K562 (cell line): ENCODE data around the gene ASGR1. TPM values are rescaled to one million over a fixed set of nuclear protein-coding genes. Genes with fewer than 3 reads are reported as not detected.

Source experiments
- ARID2 ChIP-seq: fragments of 450-650 bp; IDR thresholded peaks from 2 replicates; pipeline ENCODE4 v1.6.1; 2017; ENCODE audit warnings: antibody characterized with exemption, mild to moderate bottlenecking
- CTBP1 ChIP-seq: fragments of 450-650 bp; IDR thresholded peaks from 2 replicates; pipeline ENCODE4 v1.6.1; 2016; ENCODE audit warnings: borderline replicate concordance
- ELF1 ChIP-seq: fragments of 200-800 bp; sonication (Bioruptor generic); IDR thresholded peaks from 2 replicates; pipeline ENCODE4 v1.6.1; 2016; ENCODE audit warnings: missing genetic modification characterization, missing compliant biosample characterization
- ETV5 ChIP-seq: sonication (generic); formaldehyde crosslinking; IDR thresholded peaks from 2 replicates; pipeline ENCODE4 v1.4.0; 2020; ENCODE audit warnings: low read depth, mild to moderate bottlenecking, missing genetic modification reagents
- FOXJ2 ChIP-seq: fragments of 200-800 bp; sonication (Bioruptor generic); IDR thresholded peaks from 2 replicates; pipeline ENCODE4 v1.6.1; 2016; ENCODE audit warnings: missing genetic modification characterization, missing compliant biosample characterization
- GTF2F1 ChIP-seq: IDR thresholded peaks from 2 replicates; pipeline ENCODE4 v1.6.1; 2011; ENCODE audit warnings: low read depth, low read length, improper control_type of control experiment
- ILF3 ChIP-seq: fragments of 450-650 bp; IDR thresholded peaks from 2 replicates; pipeline ENCODE4 v1.6.1; 2018; ENCODE audit warnings: antibody characterized with exemption, mild to moderate bottlenecking, moderate library complexity, borderline replicate concordance
- KLF10 ChIP-seq: fragments of 250-450 bp; sonication (Bioruptor Pico); IDR thresholded peaks from 2 replicates; pipeline ENCODE4 v1.6.1; 2021; ENCODE audit warnings: matching md5 sums
- MIER1 ChIP-seq: fragments of 450-650 bp; IDR thresholded peaks from 2 replicates; pipeline ENCODE4 v1.6.1; 2016; ENCODE audit warnings: antibody characterized with exemption, mild to moderate bottlenecking, low read depth
- NFIC ChIP-seq: fragments of 450-650 bp; IDR thresholded peaks from 2 replicates; pipeline ENCODE4 v1.6.1; 2017; ENCODE audit warnings: mild to moderate bottlenecking, inconsistent platforms
- POLR2AphosphoS2 ChIP-seq: IDR thresholded peaks from 2 replicates; pipeline ENCODE4 v1.6.1; 2012; ENCODE audit warnings: low read length, improper control_type of control experiment
- POLR3A ChIP-seq: IDR thresholded peaks from 2 replicates; pipeline ENCODE4 v1.6.1; 2011; ENCODE audit warnings: borderline replicate concordance, mild to moderate bottlenecking, moderate library complexity; ENCODE audit not compliant: insufficient read length, insufficient read depth; ENCODE audit errors: extremely low read depth
- RAD21 ChIP-seq, 2 experiments: fragments of 250-450 bp in 1 of 2; fragments of 450-650 bp in 1 of 2; sonication (Bioruptor Pico) in 1 of 2; formaldehyde crosslinking in 1 of 2; IDR thresholded peaks in 1 of 2; conservative IDR thresholded peaks in 1 of 2; 2 replicates each; pipeline versions ENCODE4 v1.4.0 to v1.8.0; 2020 to 2022; ENCODE audit warnings: mild to moderate bottlenecking in 2 of 2, moderate library complexity in 1 of 2
- RNF2 ChIP-seq: sonication (generic); IDR thresholded peaks from 2 replicates; pipeline ENCODE4 v1.6.1; 2016
- SP1 ChIP-seq: sonication (generic); formaldehyde crosslinking; IDR thresholded peaks from 2 replicates; pipeline ENCODE4 v1.8.1; 2022; ENCODE audit warnings: mild to moderate bottlenecking, missing genetic modification reagents
- SPI1 ChIP-seq: IDR thresholded peaks from 2 replicates; pipeline ENCODE4 v1.6.1; 2011; ENCODE audit warnings: low read depth, low read length, control low read depth, borderline replicate concordance
- TAF7 ChIP-seq: fragments of 450-650 bp; IDR thresholded peaks from 2 replicates; pipeline ENCODE4 v1.6.1; 2016; ENCODE audit warnings: missing genetic modification characterization, missing compliant biosample characterization
- YY1 ChIP-seq, 3 experiments: IDR thresholded peaks; 2 replicates each; pipeline ENCODE4 v1.6.1; 2011; ENCODE audit warnings: low read length in 2 of 3, mild to moderate bottlenecking in 2 of 3, moderate library complexity in 2 of 3, borderline replicate concordance in 1 of 3, control low read depth in 1 of 3, low read depth in 1 of 3; ENCODE audit not compliant: insufficient read depth in 3 of 3, insufficient replicate concordance in 2 of 3, control insufficient read depth in 1 of 3, insufficient read length in 1 of 3; ENCODE audit errors: extremely low read depth in 1 of 3
- ZBTB7A ChIP-seq: IDR thresholded peaks from 2 replicates; pipeline ENCODE4 v1.6.1; 2011; ENCODE audit warnings: low read depth, mild to moderate bottlenecking, low read length, moderate library complexity, borderline replicate concordance; ENCODE audit not compliant: control insufficient read depth
- ZNF140 ChIP-seq: fragments of 250-450 bp; sonication (Bioruptor Pico); IDR thresholded peaks from 2 replicates; pipeline ENCODE4 v1.8.0; 2021; ENCODE audit warnings: moderate library complexity, mild to moderate bottlenecking, inconsistent platforms
- ZNF23 ChIP-seq: fragments of 250-450 bp; sonication (Bioruptor Pico); IDR thresholded peaks from 2 replicates; pipeline ENCODE4 v1.4.0; 2020; ENCODE audit warnings: mild to moderate bottlenecking
- ZNF24 ChIP-seq: fragments of 450-650 bp; IDR thresholded peaks from 2 replicates; pipeline ENCODE4 v1.6.1; 2016
- ZNF436 ChIP-seq: fragments of 250-450, 450-650 bp; sonication (Bioruptor Pico); formaldehyde crosslinking; IDR thresholded peaks from 2 replicates; pipeline ENCODE4 v1.7.0; 2020; ENCODE audit warnings: mild to moderate bottlenecking
- ZNF696 ChIP-seq: fragments of 250-450 bp; sonication (Bioruptor Pico); conservative IDR thresholded peaks from 2 replicates; pipeline ENCODE4 v1.4.0; 2020; ENCODE audit warnings: mild to moderate bottlenecking, moderate library complexity
- polyA plus RNA-seq, 8 experiments: library from polyadenylated mRNA; depleted of rRNA in 4 of 8; stranded (reverse) in 5 of 8; unstranded in 3 of 8; fragments of >200 nt; fragmentation: Nextera tagmentation in 2 of 8; fragmentation: Illumina TruSeq in 1 of 8; extraction: Ambion mirVana in 2 of 8; extraction: Trizol in 1 of 8; gene quantifications; 2 replicates each; pipeline versions ENCODE4 v1.2.1 to v1.2.3, GENCODE V29; 2011 to 2014; ENCODE audit warnings: inconsistent platforms in 1 of 8, missing spikeins in 1 of 8
- total RNA-seq, 7 experiments: library from RNA; depleted of rRNA in 6 of 7; stranded (reverse); fragments of >200 nt in 6 of 7; fragmentation: Illumina TruSeq in 2 of 7; extraction: Trizol in 2 of 7; gene quantifications; 2 replicates each; pipeline versions ENCODE4 v1.2.1 to v1.2.3, GENCODE V29; 2011 to 2021; ENCODE audit warnings: low replicate concordance in 1 of 7
- TF ChIP-seq, protein P1 (sequence below): fragments of 250-450 bp; sonication (Bioruptor Pico); IDR thresholded peaks from 2 replicates; pipeline ENCODE4 v1.8.0; 2021; ENCODE audit warnings: moderate library complexity, mild to moderate bottlenecking, inconsistent platforms
- TF ChIP-seq, protein P2 (sequence below): sonication (generic); formaldehyde crosslinking; IDR thresholded peaks from 2 replicates; pipeline ENCODE4 v1.8.1; 2022; ENCODE audit warnings: missing genetic modification reagents
- TF ChIP-seq, protein P3 (sequence below): fragments of 250-450 bp; sonication (Bioruptor Pico); IDR thresholded peaks from 2 replicates; pipeline ENCODE4 v1.8.0; 2021; ENCODE audit warnings: borderline replicate concordance, mild to moderate bottlenecking, moderate library complexity; ENCODE audit not compliant: poor library complexity, severe bottlenecking

The ASGR1 gene
- total and polyA plus RNA-seq, 9 of the 15 experiments (the other 6 are each of a cell fraction or from before 2014, with no cell fraction given) = 0.11 to 1.0 (median 0.64) TPM; not detected in 2

DNA sequence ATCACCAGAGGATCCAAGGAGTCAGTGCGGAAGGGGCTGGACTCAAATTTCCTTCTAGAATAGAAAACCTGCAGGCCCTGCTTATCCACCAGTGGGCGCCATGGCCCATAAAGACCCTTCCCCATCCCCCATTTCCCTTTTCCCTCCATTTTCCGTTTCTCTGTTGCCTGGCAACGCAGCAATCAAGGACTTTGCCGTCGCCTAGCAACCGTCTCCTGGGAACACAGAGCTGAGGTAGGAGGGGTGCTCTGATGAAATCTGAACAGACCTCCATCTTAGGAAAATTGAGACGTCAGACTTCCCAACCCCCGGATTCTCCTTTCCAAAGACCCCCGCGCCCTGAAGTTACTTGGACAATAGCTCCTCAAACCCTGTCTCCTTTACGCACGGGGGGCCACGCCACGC is 34.7 kb upstream of the ASGR1 start (continued):
- TF ChIP-seq SPI1 (peak; percentile 41; the same call in 1 of the 2 replicates), ARID2 (no peak), NFIC (no peak), YY1 (IDR thresholded peaks at IDR 0.05; ENCODE audit: borderline replicate concordance in 1 of 3, control insufficient read depth in 1 of 3, extremely low read depth in 1 of 3, insufficient read depth in 3 of 3, insufficient read length in 1 of 3, insufficient replicate concordance in 2 of 3, low read depth in 1 of 3, low read length in 2 of 3) (peak in 2 of 3 experiments; percentile 26 to 39), TAF7 (tag) (no peak), SP1 (CRISPR knock-in tag) (no peak), KLF10 (CRISPR knock-in tag) (no peak), ELF1 (tag) (0 out of 2 replicates have a peak, but pooled peaks have one; percentile 19), CTBP1 (0 out of 2 replicates have a peak, but pooled peaks have one; percentile 10), RAD21 (CRISPR knock-in tag; conservative IDR thresholded peaks at IDR 0.05 in 1 of 2, IDR thresholded peaks at IDR 0.05 in 1 of 2) (peak in 1 of 2 experiments; percentile 29; a peak in 1 of 4 replicates), POLR3A (no peak), ZNF436 (CRISPR knock-in tag) (no peak), FOXJ2 (0 out of 2 replicates have a peak, but pooled peaks have one; percentile 55), ZNF140 (CRISPR knock-in tag) (no peak), ILF3 (no peak), ETV5 (peak; percentile 47; the same call in 1 of the 2 replicates), ZBTB7A (peak; percentile 85), GTF2F1 (no peak), ZNF24 (no peak), ZNF696 (no peak), RNF2 (0 out of 2 replicates have a peak, but pooled peaks have one; percentile 34), ZNF23 (CRISPR knock-in tag) (no peak), MIER1 (peak; percentile 53; the same call in 1 of the 2 replicates), POLR2AphosphoS2 (no peak)
- TF ChIP-seq, protein P1, sequence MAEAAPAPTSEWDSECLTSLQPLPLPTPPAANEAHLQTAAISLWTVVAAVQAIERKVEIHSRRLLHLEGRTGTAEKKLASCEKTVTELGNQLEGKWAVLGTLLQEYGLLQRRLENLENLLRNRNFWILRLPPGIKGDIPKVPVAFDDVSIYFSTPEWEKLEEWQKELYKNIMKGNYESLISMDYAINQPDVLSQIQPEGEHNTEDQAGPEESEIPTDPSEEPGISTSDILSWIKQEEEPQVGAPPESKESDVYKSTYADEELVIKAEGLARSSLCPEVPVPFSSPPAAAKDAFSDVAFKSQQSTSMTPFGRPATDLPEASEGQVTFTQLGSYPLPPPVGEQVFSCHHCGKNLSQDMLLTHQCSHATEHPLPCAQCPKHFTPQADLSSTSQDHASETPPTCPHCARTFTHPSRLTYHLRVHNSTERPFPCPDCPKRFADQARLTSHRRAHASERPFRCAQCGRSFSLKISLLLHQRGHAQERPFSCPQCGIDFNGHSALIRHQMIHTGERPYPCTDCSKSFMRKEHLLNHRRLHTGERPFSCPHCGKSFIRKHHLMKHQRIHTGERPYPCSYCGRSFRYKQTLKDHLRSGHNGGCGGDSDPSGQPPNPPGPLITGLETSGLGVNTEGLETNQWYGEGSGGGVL = no peak
- TF ChIP-seq, protein P2, sequence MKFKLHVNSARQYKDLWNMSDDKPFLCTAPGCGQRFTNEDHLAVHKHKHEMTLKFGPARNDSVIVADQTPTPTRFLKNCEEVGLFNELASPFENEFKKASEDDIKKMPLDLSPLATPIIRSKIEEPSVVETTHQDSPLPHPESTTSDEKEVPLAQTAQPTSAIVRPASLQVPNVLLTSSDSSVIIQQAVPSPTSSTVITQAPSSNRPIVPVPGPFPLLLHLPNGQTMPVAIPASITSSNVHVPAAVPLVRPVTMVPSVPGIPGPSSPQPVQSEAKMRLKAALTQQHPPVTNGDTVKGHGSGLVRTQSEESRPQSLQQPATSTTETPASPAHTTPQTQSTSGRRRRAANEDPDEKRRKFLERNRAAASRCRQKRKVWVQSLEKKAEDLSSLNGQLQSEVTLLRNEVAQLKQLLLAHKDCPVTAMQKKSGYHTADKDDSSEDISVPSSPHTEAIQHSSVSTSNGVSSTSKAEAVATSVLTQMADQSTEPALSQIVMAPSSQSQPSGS = no peak
- TF ChIP-seq, protein P3, sequence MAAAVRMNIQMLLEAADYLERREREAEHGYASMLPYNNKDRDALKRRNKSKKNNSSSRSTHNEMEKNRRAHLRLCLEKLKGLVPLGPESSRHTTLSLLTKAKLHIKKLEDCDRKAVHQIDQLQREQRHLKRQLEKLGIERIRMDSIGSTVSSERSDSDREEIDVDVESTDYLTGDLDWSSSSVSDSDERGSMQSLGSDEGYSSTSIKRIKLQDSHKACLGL (CRISPR knock-in tag) = no peak
